Measurements from ENCODE around the gene CMA1. TPM values are rescaled to one million over a fixed set of nuclear protein-coding genes. Genes with fewer than 3 reads are reported as not detected.
"Not testable (repeated sequence)": the region's sequence is repeated elsewhere in the genome, so short reads cannot be mapped to it uniquely, and the experiment has no call there.

Gene CMA1
- under 1 TPM in 2 of 10 donors, not detected in 8; 0.14 to 0.34 TPM for polyA plus RNA-seq (ENCODE audit: insufficient read length in 10 of 10)
- long read RNA-seq, donor 1 = 0 reads
- long read RNA-seq, donor 2 = 0 reads
- long read RNA-seq, donor 3 = 0 reads
- long read RNA-seq, donor 4 = 0 reads
- long read RNA-seq, donor 5 = 0 reads
- long read RNA-seq, donor 6 = 0 reads
- long read RNA-seq, donor 7 = 0 reads
- long read RNA-seq, donor 8 = 0 reads
- long read RNA-seq, donor 9 = 0 reads

GRCh38 chr14:24508155-24508840 lies at the start of gene CMA1:
Gene CMA1, minus strand, starts transcription at chr14:24508265. Its CDS starts 30 bp downstream, at chr14:24508235.
- DNase-seq = no peak

GRCh38 chr14:24556756-24557155 lies 48.7 kb upstream of the CMA1 start:
- no peak for DNase-seq

- DNase-seq = not testable (repeated sequence)
These were observed 41.0 kb upstream of the CMA1 start for GRCh38 chr14:24549064-24549463.

GRCh38 chr14:24542346-24542936 lies 34.4 kb upstream of the CMA1 start:
- DNase-seq = no peak

GRCh38 chr14:24535737-24536136 lies 27.7 kb upstream of the CMA1 start:
- DNase-seq = no peak

GRCh38 chr14:24534286-24534685 lies 26.2 kb upstream of the CMA1 start:
- no peak for DNase-seq

- not testable (repeated sequence) for DNase-seq
These were observed 18.0 kb upstream of the CMA1 start for GRCh38 chr14:24525877-24526620.

GRCh38 chr14:24518851-24519250 lies 10.8 kb upstream of the CMA1 start:
- DNase-seq = no peak

GRCh38 chr14:24514209-24514608 lies 6.1 kb upstream of the CMA1 start:
- DNase-seq = no peak

- DNase-seq = peak in 1 of 3 donors; percentile 5
These were observed 4.9 kb upstream of the CMA1 start for GRCh38 chr14:24513009-24513408.

GRCh38 chr14:24506443-24506842 lies 1.6 kb downstream of the CMA1 start:
- no peak for DNase-seq

GRCh38 chr14:24504425-24504950 lies 3.6 kb downstream of the CMA1 start:
- no peak for DNase-seq

- not testable (repeated sequence) for DNase-seq
These were observed 16.3 kb downstream of the CMA1 start for GRCh38 chr14:24491586-24492408.

- no peak for DNase-seq
These were observed 24.3 kb downstream of the CMA1 start for GRCh38 chr14:24483604-24484252.

- DNase-seq = not testable (repeated sequence)
These were observed 25.3 kb downstream of the CMA1 start for GRCh38 chr14:24482699-24483303.

GRCh38 chr14:24481622-24482324 lies 26.3 kb downstream of the CMA1 start:
- DNase-seq = peak in 1 of 3 donors; percentile 14

GRCh38 chr14:24479999-24480398 lies 28.1 kb downstream of the CMA1 start:
- DNase-seq = not testable (repeated sequence)

- no peak for DNase-seq
These were observed 32.8 kb downstream of the CMA1 start for GRCh38 chr14:24475261-24475660.

GRCh38 chr14:24473211-24473610 lies 34.9 kb downstream of the CMA1 start:
- no peak for DNase-seq

- DNase-seq = not testable (repeated sequence)
These were observed 37.6 kb downstream of the CMA1 start for GRCh38 chr14:24470450-24470849.
